GM13976 (cell line): ENCODE results near the gene PBRM1.
"Not testable (repeated sequence)": the region's sequence is repeated elsewhere in the genome, so short reads cannot be mapped to it uniquely, and the experiment has no call there.

Source experiments
- DNase-seq: peaks from one replicate; pipeline ENCODE4 v3.0.0; 2012; ENCODE audit warnings: low spot score
- in situ Hi-C: fragments of 300-500 bp; cut with MboI; formaldehyde crosslinking; loops from one replicate; pipeline ENCODE4 v1.12.0; 2022; ENCODE audit warnings: low sequenced_read_pairs, mixed read lengths, inconsistent platforms; ENCODE audit not compliant: unreplicated experiment
- TF ChIP-seq, protein P1 (sequence below): IDR thresholded peaks from 2 replicates; pipeline ENCODE4 v1.5.1; 2012; ENCODE audit warnings: borderline replicate concordance, mild to moderate bottlenecking; ENCODE audit not compliant: insufficient read depth; ENCODE audit errors: extremely low read depth, missing control alignments, control extremely low read depth

The PBRM1 gene

DNA sequence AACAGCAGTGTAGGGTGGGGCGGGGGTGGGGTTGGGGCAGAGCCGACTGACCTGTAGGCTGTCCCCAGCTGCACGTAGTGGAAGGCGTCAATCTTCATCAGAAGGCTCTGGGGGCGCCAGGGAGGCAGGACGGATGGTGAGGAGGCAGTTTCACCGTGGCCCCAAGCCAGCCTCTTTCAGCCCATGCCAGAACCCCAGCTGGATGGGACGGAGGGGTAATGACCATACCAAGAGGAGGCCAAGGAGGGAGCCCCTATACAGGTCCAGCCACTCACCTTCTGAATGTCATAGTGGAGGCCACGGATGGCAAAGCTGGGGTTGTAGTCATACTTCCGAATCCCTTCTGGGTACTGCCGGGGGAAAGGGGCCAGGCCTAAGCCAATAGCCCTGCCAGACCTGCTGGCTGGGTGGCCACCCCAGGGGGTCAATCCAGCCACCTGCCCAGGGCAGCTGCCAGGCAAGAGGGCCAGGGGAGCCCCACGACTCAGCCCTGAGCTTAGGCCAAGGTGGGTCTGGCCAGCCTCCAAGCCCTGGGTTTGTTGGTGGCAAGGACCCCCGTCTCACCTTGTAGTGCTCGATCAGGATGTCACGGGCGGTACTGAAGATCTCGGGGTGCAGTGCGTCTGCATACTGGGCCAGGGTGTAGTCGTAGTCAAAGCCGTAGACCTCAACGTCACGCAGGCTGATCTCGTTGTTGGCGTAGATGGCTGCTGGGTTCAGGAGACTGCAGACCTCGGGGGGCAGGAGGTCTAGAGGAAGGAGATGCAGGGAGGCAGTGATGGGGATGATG, 156.9 kb downstream of the PBRM1 start:
- TF ChIP-seq, protein P1, sequence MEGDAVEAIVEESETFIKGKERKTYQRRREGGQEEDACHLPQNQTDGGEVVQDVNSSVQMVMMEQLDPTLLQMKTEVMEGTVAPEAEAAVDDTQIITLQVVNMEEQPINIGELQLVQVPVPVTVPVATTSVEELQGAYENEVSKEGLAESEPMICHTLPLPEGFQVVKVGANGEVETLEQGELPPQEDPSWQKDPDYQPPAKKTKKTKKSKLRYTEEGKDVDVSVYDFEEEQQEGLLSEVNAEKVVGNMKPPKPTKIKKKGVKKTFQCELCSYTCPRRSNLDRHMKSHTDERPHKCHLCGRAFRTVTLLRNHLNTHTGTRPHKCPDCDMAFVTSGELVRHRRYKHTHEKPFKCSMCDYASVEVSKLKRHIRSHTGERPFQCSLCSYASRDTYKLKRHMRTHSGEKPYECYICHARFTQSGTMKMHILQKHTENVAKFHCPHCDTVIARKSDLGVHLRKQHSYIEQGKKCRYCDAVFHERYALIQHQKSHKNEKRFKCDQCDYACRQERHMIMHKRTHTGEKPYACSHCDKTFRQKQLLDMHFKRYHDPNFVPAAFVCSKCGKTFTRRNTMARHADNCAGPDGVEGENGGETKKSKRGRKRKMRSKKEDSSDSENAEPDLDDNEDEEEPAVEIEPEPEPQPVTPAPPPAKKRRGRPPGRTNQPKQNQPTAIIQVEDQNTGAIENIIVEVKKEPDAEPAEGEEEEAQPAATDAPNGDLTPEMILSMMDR, result no peak
- DNase-seq, result no peak
- in situ Hi-C loops, result no loop called here

- TF ChIP-seq, protein P1, result no peak
- in situ Hi-C loops, result no loop called here
- DNase-seq, result no peak
Observed at GRCh38 chr3:52527732-52528585, 157.8 kb downstream of the PBRM1 start.

GRCh38 chr3:52527039-52527731, 158.5 kb downstream of the PBRM1 start:
- no peak for DNase-seq
- TF ChIP-seq, protein P1, result no peak
- in situ Hi-C loops, result no loop called here

DNA sequence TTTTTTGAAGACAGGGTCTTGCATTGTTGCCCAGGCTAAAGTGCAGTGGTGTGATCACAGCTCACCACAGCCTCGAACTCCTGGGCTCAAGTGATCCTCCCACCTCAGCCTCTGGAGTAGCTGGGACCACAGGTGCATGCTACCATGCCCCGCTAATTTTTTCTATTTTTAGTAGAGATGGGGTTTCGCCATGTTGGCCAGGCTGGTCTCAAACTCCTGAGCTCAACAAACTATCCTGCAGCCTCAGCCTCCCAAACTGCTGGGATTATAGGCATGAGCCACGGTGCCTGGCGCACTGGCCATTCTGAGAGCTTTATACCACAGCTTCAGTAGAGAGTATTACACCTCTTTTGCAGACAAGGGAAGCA, 159.1 kb downstream of the PBRM1 start:
- in situ Hi-C loops, DNase-seq: not testable (repeated sequence)

- in situ Hi-C loops, result no loop called here
- no peak for DNase-seq
- TF ChIP-seq, protein P1, result no peak
Observed at GRCh38 chr3:52525680-52526561, 159.8 kb downstream of the PBRM1 start.

DNA sequence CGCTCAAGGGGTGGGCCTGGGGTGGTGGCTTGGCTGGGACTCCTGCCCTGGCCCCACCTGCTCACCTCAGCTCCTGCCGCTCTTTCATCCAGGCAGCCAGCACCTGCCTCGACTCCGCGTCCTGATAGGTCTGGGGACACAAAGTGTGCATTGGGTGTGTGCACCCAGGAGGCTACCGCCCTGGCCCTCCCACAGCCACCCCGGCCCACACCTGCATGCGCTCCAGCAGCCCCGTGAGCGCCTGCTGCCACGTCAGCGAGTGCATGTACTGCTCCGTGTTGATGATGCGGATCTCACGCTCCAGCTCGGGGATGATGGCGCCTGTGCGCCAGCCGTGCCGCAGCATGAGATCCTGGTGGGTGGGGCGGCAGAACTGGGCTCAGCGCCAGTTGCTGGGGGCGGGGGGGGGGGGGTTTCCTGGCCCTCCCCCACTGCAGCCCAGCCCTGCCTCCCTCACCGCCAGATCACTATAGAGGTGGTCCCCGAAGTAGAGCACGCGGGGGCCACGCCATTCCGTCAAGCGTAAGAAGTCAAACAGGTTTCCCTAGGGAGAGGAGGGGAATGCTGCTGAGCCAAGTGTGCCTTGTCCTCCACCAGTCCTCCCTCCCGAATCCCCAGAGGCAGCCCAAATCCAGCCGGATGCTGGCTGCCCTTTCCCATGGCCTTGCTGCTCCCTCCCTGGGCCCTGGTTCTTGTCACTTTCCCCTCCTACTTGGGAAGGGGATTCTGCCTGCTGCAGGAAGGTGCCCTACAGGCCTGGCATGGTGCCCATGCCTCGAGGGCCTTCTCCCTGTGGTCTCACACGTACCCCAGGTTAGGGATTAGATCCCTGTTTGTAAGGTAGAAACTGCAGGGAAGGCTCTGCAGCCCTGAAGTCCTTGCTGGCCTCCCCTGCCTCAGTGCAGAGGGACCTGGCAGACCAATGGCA, 160.7 kb downstream of the PBRM1 start:
- in situ Hi-C loops, result no loop called here
- TF ChIP-seq, protein P1, result no peak
- no peak for DNase-seq
